Measurements from ENCODE around the gene DOCK7. TPM values are rescaled to one million over a fixed set of nuclear protein-coding genes. Genes with fewer than 3 reads are reported as not detected.
"Not testable (repeated sequence)": the region's sequence is repeated elsewhere in the genome, so short reads cannot be mapped to it uniquely, and the experiment has no call there.

Gene DOCK7
- total RNA-seq, 1 donor from 2014 or later: 40.6 TPM

GRCh38 chr1:62685431-62685859, 2.7 kb downstream of the DOCK7 start:
- DNase-seq (ENCODE audit: low read depth): no peak
- no peak for TF ChIP-seq CTCF (IDR thresholded peaks at IDR 0.05; ENCODE audit: insufficient read depth, low read length, poor library complexity, severe bottlenecking)
- no peak overlapping the region for H3K4me3 ChIP-seq (ENCODE audit: low read depth, low read length)
- H3K36me3 ChIP-seq (ENCODE audit: control insufficient read depth, insufficient read depth, low read length): no peaks in the 10 kb centered on the region
- no peaks in the 10 kb centered on the region for H3K27me3 ChIP-seq (ENCODE audit: control insufficient read depth, insufficient read depth, low read length)

- Histone ChIP-seq H3K36me3 (ENCODE audit: control insufficient read depth, insufficient read depth, low read length) (no peaks in the 10 kb centered on the region), H3K27me3 (ENCODE audit: control insufficient read depth, insufficient read depth, low read length) (no peaks in the 10 kb centered on the region), H3K4me3 (ENCODE audit: low read depth, low read length) (no peak overlapping the region)
- no peak for TF ChIP-seq CTCF (IDR thresholded peaks at IDR 0.05; ENCODE audit: insufficient read depth, low read length, poor library complexity, severe bottlenecking)
- no peak for DNase-seq (ENCODE audit: low read depth)
These were observed 5.7 kb downstream of the DOCK7 start for GRCh38 chr1:62682531-62682930.

- not testable (repeated sequence) for DNase-seq (ENCODE audit: low read depth); H3K36me3 ChIP-seq (ENCODE audit: control insufficient read depth, insufficient read depth, low read length); H3K4me3 ChIP-seq (ENCODE audit: low read depth, low read length)
These were observed 7.2 kb downstream of the DOCK7 start for GRCh38 chr1:62680992-62681391.

GRCh38 chr1:62677822-62678221, 10.4 kb downstream of the DOCK7 start:
- not testable (repeated sequence) for H3K27me3 ChIP-seq (ENCODE audit: control insufficient read depth, insufficient read depth, low read length); DNase-seq (ENCODE audit: low read depth); H3K36me3 ChIP-seq (ENCODE audit: control insufficient read depth, insufficient read depth, low read length); H3K4me3 ChIP-seq (ENCODE audit: low read depth, low read length)

More at GRCh38 chr1:62680992-62681391, 7.2 kb downstream of the DOCK7 start:
- not testable (repeated sequence) for H3K27me3 ChIP-seq (ENCODE audit: control insufficient read depth, insufficient read depth, low read length)

GRCh38 chr1:62676611-62677356, 11.4 kb downstream of the DOCK7 start:
- Histone ChIP-seq H3K4me3 (ENCODE audit: low read depth, low read length) (no peak overlapping the region), H3K27me3 (ENCODE audit: control insufficient read depth, insufficient read depth, low read length) (no peaks in the 10 kb centered on the region), H3K36me3 (ENCODE audit: control insufficient read depth, insufficient read depth, low read length) (no peaks in the 10 kb centered on the region)
- no peak for DNase-seq (ENCODE audit: low read depth)
- no peak for TF ChIP-seq CTCF (IDR thresholded peaks at IDR 0.05; ENCODE audit: insufficient read depth, low read length, poor library complexity, severe bottlenecking)

- no peak for TF ChIP-seq CTCF (IDR thresholded peaks at IDR 0.05; ENCODE audit: insufficient read depth, low read length, poor library complexity, severe bottlenecking)
- Histone ChIP-seq H3K4me3 (ENCODE audit: low read depth, low read length) (no peak overlapping the region), H3K36me3 (ENCODE audit: control insufficient read depth, insufficient read depth, low read length) (no peaks in the 10 kb centered on the region), H3K27me3 (ENCODE audit: control insufficient read depth, insufficient read depth, low read length) (no peaks in the 10 kb centered on the region)
- no peak for DNase-seq (ENCODE audit: low read depth)
These were observed 14.6 kb downstream of the DOCK7 start for GRCh38 chr1:62673629-62674028.

- no peak overlapping the region for H3K4me3 ChIP-seq (ENCODE audit: low read depth, low read length)
- H3K27me3 ChIP-seq (ENCODE audit: control insufficient read depth, insufficient read depth, low read length): no peaks in the 10 kb centered on the region
- no peak for TF ChIP-seq CTCF (IDR thresholded peaks at IDR 0.05; ENCODE audit: insufficient read depth, low read length, poor library complexity, severe bottlenecking)
- no peak for DNase-seq (ENCODE audit: low read depth)
- no peaks in the 10 kb centered on the region for H3K36me3 ChIP-seq (ENCODE audit: control insufficient read depth, insufficient read depth, low read length)
These were observed 16.2 kb downstream of the DOCK7 start for GRCh38 chr1:62672029-62672428.

Data from kidney epithelial cell (primary cell).